Colonic mucosa (tissue), 4 donors: Measurements from ENCODE around the gene ZNF536. TPM values are rescaled to one million over a fixed set of nuclear protein-coding genes. Genes with fewer than 3 reads are reported as not detected.

Experiments
- DNase-seq: peaks from one replicate; pipeline ENCODE4 v3.0.0-alpha.2; 2020
- H3K27ac ChIP-seq: fragments of 200-600 bp; one replicate; pipeline ENCODE4 v1.8.0; 2021
- H3K27me3 ChIP-seq: fragments of 200-600 bp; one replicate; pipeline ENCODE4 v1.8.0; 2021
- H3K36me3 ChIP-seq: fragments of 200-600 bp; one replicate; pipeline ENCODE4 v1.8.0; 2021
- H3K4me1 ChIP-seq: fragments of 200-600 bp; one replicate; pipeline ENCODE4 v1.8.0; 2021; ENCODE audit warnings: mild to moderate bottlenecking
- H3K4me3 ChIP-seq: fragments of 200-600 bp; one replicate; pipeline ENCODE4 v1.8.0; 2021
- H3K9ac ChIP-seq, 2 donors: one replicate each; pipeline ENCODE4 v1.7.0; 2013; ENCODE audit warnings: control low read depth in 2 of 2, low read depth in 2 of 2, low read length in 2 of 2
- H3K9me3 ChIP-seq: fragments of 200-600 bp; one replicate; pipeline ENCODE4 v1.8.0; 2021
- CTCF ChIP-seq: fragments of 200-600 bp; IDR thresholded peaks from one replicate; pipeline ENCODE4 v1.8.0; 2022; ENCODE audit warnings: antibody characterized with exemption, mild to moderate bottlenecking
- intact Hi-C: fragments of 100-400 bp; cut with DNase I; formaldehyde crosslinking; loops from one replicate; pipeline ENCODE4 v1.14.1; 2022
- total RNA-seq, 2 donors: library from RNA; stranded (reverse); fragmentation: NEBNext Ultra II Directional in 1 of 2; extraction: Animal tissue kit (Norgen Biotek cat#: 25700) in 1 of 2; gene quantifications; one replicate each; pipeline ENCODE4 v1.2.1, GENCODE V29; 2021
- donor health status: healthy.
- donor health status: DM: no; HTN: no; CAD: no.
- donor health status: DM: no; HTN: no; CAD: no.

The ZNF536 gene
- total RNA-seq, 2 donors from 2014 or later, result 1.3 to 1.4 TPM

GRCh38 chr19:30471441-30471840 lies 99.3 kb downstream of the ZNF536 start:
- no peak overlapping the region for H3K9ac ChIP-seq
- no peak overlapping the region for H3K4me3 ChIP-seq
- H3K36me3 ChIP-seq, result no peaks in the 10 kb centered on the region
- intact Hi-C loops, result no loop called here
- TF ChIP-seq CTCF, result no peak
- no peaks in the 10 kb centered on the region for H3K4me1 ChIP-seq
- H3K27ac ChIP-seq, result no peak overlapping the region
- H3K27me3 ChIP-seq, result no peaks in the 10 kb centered on the region
- H3K9me3 ChIP-seq, result no peaks in the 10 kb centered on the region
- DNase-seq, result no peak

- no peak for TF ChIP-seq CTCF
- Histone ChIP-seq H3K4me3 (no peak overlapping the region), H3K36me3 (no peaks in the 10 kb centered on the region), H3K27me3 (no peaks in the 10 kb centered on the region), H3K27ac (no peak overlapping the region), H3K4me1 (no peaks in the 10 kb centered on the region), H3K9ac (no peak overlapping the region), H3K9me3 (no peaks in the 10 kb centered on the region)
- intact Hi-C loops, result no loop called here
- no peak for DNase-seq
Observed at GRCh38 chr19:30473334-30473867, 101.2 kb downstream of the ZNF536 start.

GRCh38 chr19:30476997-30477396 lies 104.8 kb downstream of the ZNF536 start:
- Histone ChIP-seq H3K4me3 (no peak overlapping the region), H3K9me3 (no peaks in the 10 kb centered on the region), H3K4me1 (no peaks in the 10 kb centered on the region), H3K36me3 (no peaks in the 10 kb centered on the region), H3K9ac (no peak overlapping the region), H3K27ac (no peak overlapping the region), H3K27me3 (no peaks in the 10 kb centered on the region)
- TF ChIP-seq CTCF, result no peak
- DNase-seq, result no peak
- intact Hi-C loops, result no loop called here

GRCh38 chr19:30479231-30479630 lies 107.0 kb downstream of the ZNF536 start:
- no peak for DNase-seq
- Histone ChIP-seq H3K27ac (no peak overlapping the region), H3K9ac (no peak overlapping the region), H3K36me3 (no peaks in the 10 kb centered on the region), H3K4me3 (no peak overlapping the region), H3K4me1 (no peaks in the 10 kb centered on the region), H3K27me3 (no peaks in the 10 kb centered on the region), H3K9me3 (no peaks in the 10 kb centered on the region)
- no peak for TF ChIP-seq CTCF
- intact Hi-C loops, result no loop called here

GRCh38 chr19:30480097-30480496 lies 107.9 kb downstream of the ZNF536 start:
- intact Hi-C loops, result no loop called here
- Histone ChIP-seq H3K27me3 (no peaks in the 10 kb centered on the region), H3K36me3 (no peaks in the 10 kb centered on the region), H3K27ac (no peak overlapping the region), H3K4me1 (no peaks in the 10 kb centered on the region), H3K9ac (no peak overlapping the region), H3K4me3 (no peak overlapping the region), H3K9me3 (no peaks in the 10 kb centered on the region)
- no peak for DNase-seq
- TF ChIP-seq CTCF, result no peak
